Activated T-helper 2 cell treated with anti-CD3 and anti-CD28 coated beads, Interferon-gamma antibody, Interleukin-2, Interleukin-4, amounts not matched to agents 10 μg/mL and 5 μg/mL and 100 μg/mL, durations not matched to agents 14 hours and 24 hours and 36 hours (primary cell): ENCODE data around the gene TMEM8B. TPM values are rescaled to one million over a fixed set of nuclear protein-coding genes. Genes with fewer than 3 reads are reported as not detected.
A peak's percentile ranks its signal among the peaks of the same experiment; 100 is the strongest.

ENCODE experiments used
- DNase-seq: peaks from one replicate; pipeline ENCODE4 v3.0.0; 2021; ENCODE audit warnings: low spot score
- H3K27ac Mint-ChIP-seq: one replicate; pipeline ENCODE4 v1.8.0; 2021; ENCODE audit warnings: mixed read lengths
- H3K27me3 Mint-ChIP-seq: one replicate; pipeline ENCODE4 v1.8.0; 2021; ENCODE audit warnings: low read depth, mixed read lengths
- H3K36me3 Mint-ChIP-seq: one replicate; pipeline ENCODE4 v1.8.0; 2021; ENCODE audit warnings: low read depth, mixed read lengths
- H3K4me1 Mint-ChIP-seq: one replicate; pipeline ENCODE4 v1.8.0; 2021; ENCODE audit warnings: low read depth, mixed read lengths
- H3K4me3 Mint-ChIP-seq: one replicate; pipeline ENCODE4 v1.8.0; 2021; ENCODE audit warnings: low read depth, mild to moderate bottlenecking, moderate library complexity, mixed read lengths
- H3K9me3 Mint-ChIP-seq: one replicate; pipeline ENCODE4 v1.8.0; 2021; ENCODE audit warnings: mixed read lengths
- intact Hi-C: fragments of 100-400 bp; cut with micrococcal nuclease; formaldehyde crosslinking; loops from one replicate; pipeline ENCODE4 v1.15.1; 2023
- total RNA-seq: library from RNA; stranded (reverse); gene quantifications from 2 replicates; pipeline ENCODE4 v1.2.3, GENCODE V29; 2022

Gene TMEM8B
- 3.0 and 3.4 TPM in 2 replicates for total RNA-seq

GRCh38 chr9:35829084-35829763 is at the start of gene TMEM8B:
Gene TMEM8B, plus strand, starts transcription at chr9:35829228. Its CDS starts 220 bp downstream, at chr9:35829448.
- Mint-ChIP-seq H3K27me3 (no peaks in the 10 kb centered on the region), H3K36me3 (no peaks in the 10 kb centered on the region), H3K4me1 (peaks cover 18% of the 10 kb centered on the region), H3K9me3 (no peaks in the 10 kb centered on the region), H3K4me3 (peak within 1 kb of the TSS; percentile 87), H3K27ac (peak within 1 kb of the TSS; percentile 79)
- peak; percentile 86 for DNase-seq
- intact Hi-C loops: loop anchor here (5.0 kb wide), 1 partner anchor 82 kb away; the partner anchor contains the start of genes GBA2 and RGP1

- intact Hi-C loops: no loop called here
- Mint-ChIP-seq H3K4me3 (no peak overlapping the region), H3K27me3 (no peaks in the 10 kb centered on the region)
These were observed 48.0 kb upstream of the TMEM8B start for GRCh38 chr9:35781066-35781465.

GRCh38 chr9:35783418-35783817 is 45.6 kb upstream of the TMEM8B start:
- intact Hi-C loops: no loop called here
- H3K4me3 Mint-ChIP-seq: no peak overlapping the region
- no peak for DNase-seq
- H3K9me3 Mint-ChIP-seq: no peaks in the 10 kb centered on the region
- no peaks in the 10 kb centered on the region for H3K4me1 Mint-ChIP-seq
- peaks cover 41% of the 10 kb centered on the region for H3K36me3 Mint-ChIP-seq
- no peaks in the 10 kb centered on the region for H3K27me3 Mint-ChIP-seq
- no peak overlapping the region for H3K27ac Mint-ChIP-seq

More at GRCh38 chr9:35781066-35781465, 48.0 kb upstream of the TMEM8B start:
- H3K9me3 Mint-ChIP-seq: no peaks in the 10 kb centered on the region
- DNase-seq: no peak
- no peak overlapping the region for H3K27ac Mint-ChIP-seq
- H3K36me3 Mint-ChIP-seq: peaks cover 31% of the 10 kb centered on the region
- peaks cover 1% of the 10 kb centered on the region for H3K4me1 Mint-ChIP-seq

- H3K27me3 Mint-ChIP-seq: no peaks in the 10 kb centered on the region
- H3K4me1 Mint-ChIP-seq: peaks cover 9% of the 10 kb centered on the region
- no peak overlapping the region for H3K4me3 Mint-ChIP-seq
- H3K9me3 Mint-ChIP-seq: no peaks in the 10 kb centered on the region
- no peak overlapping the region for H3K27ac Mint-ChIP-seq
- peaks cover 27% of the 10 kb centered on the region for H3K36me3 Mint-ChIP-seq
- DNase-seq: no peak
- intact Hi-C loops: no loop called here
These were observed 39.5 kb upstream of the TMEM8B start for GRCh38 chr9:35789541-35789940.

GRCh38 chr9:35790025-35790384 is 39.0 kb upstream of the TMEM8B start:
- no peaks in the 10 kb centered on the region for H3K27me3 Mint-ChIP-seq

GRCh38 chr9:35790385-35791296 is 38.4 kb upstream of the TMEM8B start:
- H3K9me3 Mint-ChIP-seq: no peaks in the 10 kb centered on the region
- intact Hi-C loops: loop anchor here (1.0 kb wide), 2 partner anchors 36 to 92 kb away; no protein-coding TSS in a partner anchor
- H3K27me3 Mint-ChIP-seq: no peaks in the 10 kb centered on the region
- DNase-seq: peak; percentile 43
- peaks cover 11% of the 10 kb centered on the region for H3K4me1 Mint-ChIP-seq
- H3K36me3 Mint-ChIP-seq: peaks cover 26% of the 10 kb centered on the region
- H3K27ac Mint-ChIP-seq: no peak overlapping the region
- no peak overlapping the region for H3K4me3 Mint-ChIP-seq

More at GRCh38 chr9:35790025-35790384, 39.0 kb upstream of the TMEM8B start:
- Mint-ChIP-seq H3K4me1 (peaks cover 10% of the 10 kb centered on the region), H3K27ac (no peak overlapping the region), H3K36me3 (peaks cover 27% of the 10 kb centered on the region), H3K9me3 (no peaks in the 10 kb centered on the region), H3K4me3 (no peak overlapping the region)
- intact Hi-C loops: loop anchor here (1.0 kb wide), 2 partner anchors 36 to 92 kb away; no protein-coding TSS in a partner anchor
- DNase-seq: no peak

- no peak for DNase-seq
- H3K4me3 Mint-ChIP-seq: no peak within 1 kb of the TSS
- H3K27me3 Mint-ChIP-seq: no peaks in the 10 kb centered on the region
- no peak within 1 kb of the TSS for H3K27ac Mint-ChIP-seq
- no peaks in the 10 kb centered on the region for H3K9me3 Mint-ChIP-seq
- H3K36me3 Mint-ChIP-seq: peaks cover 18% of the 10 kb centered on the region
- peaks cover 13% of the 10 kb centered on the region for H3K4me1 Mint-ChIP-seq
- intact Hi-C loops: no loop called here
These were observed 37.6 kb upstream of the TMEM8B start, which contains the start of gene NPR2 for GRCh38 chr9:35791297-35791921. Gene NPR2, plus strand, starts transcription at chr9:35791591. Its CDS starts 818 bp downstream, at chr9:35792409.

GRCh38 chr9:35792024-35792813 is 36.8 kb upstream of the TMEM8B start:
- peaks cover 19% of the 10 kb centered on the region for H3K36me3 Mint-ChIP-seq
- no peak overlapping the region for H3K4me3 Mint-ChIP-seq
- no peaks in the 10 kb centered on the region for H3K27me3 Mint-ChIP-seq
- no peaks in the 10 kb centered on the region for H3K9me3 Mint-ChIP-seq
- no peak overlapping the region for H3K27ac Mint-ChIP-seq
- DNase-seq: no peak
- H3K4me1 Mint-ChIP-seq: peaks cover 17% of the 10 kb centered on the region
- intact Hi-C loops: no loop called here

- Mint-ChIP-seq H3K4me1 (peaks cover 21% of the 10 kb centered on the region), H3K4me3 (no peak overlapping the region), H3K27me3 (no peaks in the 10 kb centered on the region), H3K27ac (peak overlapping the region; percentile 10), H3K9me3 (no peaks in the 10 kb centered on the region), H3K36me3 (peaks cover 14% of the 10 kb centered on the region)
- intact Hi-C loops: no loop called here
- DNase-seq: no peak
These were observed 36.2 kb upstream of the TMEM8B start for GRCh38 chr9:35792826-35793225.

- Mint-ChIP-seq H3K4me3 (no peak overlapping the region), H3K36me3 (peaks cover 13% of the 10 kb centered on the region), H3K4me1 (peaks cover 25% of the 10 kb centered on the region), H3K27ac (peak overlapping the region; percentile 10), H3K9me3 (no peaks in the 10 kb centered on the region), H3K27me3 (no peaks in the 10 kb centered on the region)
- DNase-seq: no peak
- intact Hi-C loops: no loop called here
These were observed 35.6 kb upstream of the TMEM8B start for GRCh38 chr9:35793461-35793860.

GRCh38 chr9:35795695-35796094 is 33.3 kb upstream of the TMEM8B start:
- DNase-seq: no peak
- Mint-ChIP-seq H3K9me3 (no peaks in the 10 kb centered on the region), H3K36me3 (peaks cover 17% of the 10 kb centered on the region), H3K27me3 (no peaks in the 10 kb centered on the region), H3K27ac (no peak overlapping the region), H3K4me1 (peaks cover 31% of the 10 kb centered on the region), H3K4me3 (no peak overlapping the region)
- intact Hi-C loops: no loop called here
